NCI-H446 treated with DMSO at 0.1 percent for 48 hours (cell line): Measurements from ENCODE around the gene PTGES3.
"Not testable (repeated sequence)": the region's sequence is repeated elsewhere in the genome, so short reads cannot be mapped to it uniquely, and the experiment has no call there.

Experiments used
- DNase-seq: peaks from one replicate; lab custom pipeline; 2025; lab: John Stamatoyannopoulos, UW

PTGES3 gene

GRCh38 chr12:56657416-56658379 is 30.4 kb downstream of the PTGES3 start:
- DNase-seq: no peak

DNA sequence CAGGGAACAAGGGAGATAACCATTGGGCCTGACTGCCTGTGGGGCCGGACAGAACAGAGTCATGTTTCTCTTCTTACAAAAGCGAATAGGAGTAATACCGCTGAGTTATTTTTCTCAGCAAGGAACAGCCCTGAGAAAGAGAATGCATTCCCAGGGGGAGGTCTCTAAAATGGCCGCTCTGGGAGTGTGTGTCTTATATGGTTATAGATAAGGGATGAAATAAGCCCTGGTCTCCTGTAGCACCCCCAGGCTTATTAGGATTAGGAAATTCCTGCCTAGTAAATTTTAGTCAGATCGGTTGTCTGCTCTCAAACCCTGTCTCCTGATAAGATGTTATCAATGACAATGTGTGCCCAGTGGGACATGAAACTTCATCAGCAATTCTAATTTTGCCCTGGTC is 34.3 kb downstream of the PTGES3 start:
- not testable (repeated sequence) for DNase-seq

DNA sequence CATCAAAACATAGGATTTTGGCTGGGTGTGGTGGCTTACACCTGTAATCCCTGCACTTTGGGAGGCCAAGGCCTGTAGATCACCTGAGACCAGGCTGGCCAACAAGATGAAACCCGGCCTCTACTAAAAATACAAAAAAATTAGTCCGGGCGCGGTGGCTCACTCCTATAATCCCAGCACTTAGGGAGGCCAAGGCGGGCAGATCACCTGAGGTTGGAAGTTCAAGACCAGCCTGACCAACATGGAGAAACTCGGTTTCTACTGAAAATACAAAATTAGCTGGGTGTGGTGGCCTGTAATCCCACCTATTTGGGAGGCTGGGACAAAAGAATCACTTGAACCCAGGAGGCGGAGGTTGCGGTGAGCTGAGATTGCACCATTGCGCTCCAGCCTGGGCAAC is 40.1 kb downstream of the PTGES3 start:
- not testable (repeated sequence) for DNase-seq

DNA sequence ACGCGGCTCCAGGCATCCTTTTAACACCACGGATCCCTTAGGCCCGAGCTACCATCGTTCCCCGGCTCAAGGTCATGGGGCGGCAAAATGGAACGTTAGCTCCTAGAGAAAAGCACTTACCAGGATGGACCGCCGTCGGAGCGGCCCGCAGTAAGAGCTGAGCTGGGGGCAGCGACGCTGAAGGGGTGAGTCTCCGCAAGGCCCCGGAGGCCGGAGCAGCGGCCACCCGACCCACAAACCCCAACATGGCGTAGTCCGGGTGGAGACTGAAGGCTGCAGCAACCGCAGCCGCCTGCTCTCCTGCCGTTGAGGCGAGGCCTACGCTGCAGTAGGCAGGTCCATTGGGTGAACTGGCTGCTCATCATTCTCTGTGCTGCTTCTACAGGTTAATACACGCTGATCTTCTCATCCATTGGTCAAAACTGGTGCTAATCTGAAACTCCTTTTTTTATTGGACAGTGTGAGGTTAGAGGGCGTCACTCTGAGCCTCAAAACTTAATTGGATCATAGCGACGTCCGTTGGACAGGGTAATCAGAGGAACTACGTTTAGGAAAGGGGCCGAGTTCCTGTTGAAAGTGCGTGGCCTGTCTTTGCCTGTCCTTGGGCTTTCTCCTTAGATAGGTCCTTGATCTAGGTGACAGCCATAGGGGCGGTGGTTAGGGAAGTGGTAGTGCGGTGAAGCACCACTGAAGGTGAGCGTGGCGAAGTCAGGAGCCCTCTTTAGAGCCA is 42.2 kb downstream of the PTGES3 start, which contains the start of gene ATP5F1B:
ATP5F1B (minus strand) TSS at position 268 of the 730 bp plus-strand sequence; CDS start at position 247, 21 bp downstream.
- DNase-seq: peak; percentile 99

DNA sequence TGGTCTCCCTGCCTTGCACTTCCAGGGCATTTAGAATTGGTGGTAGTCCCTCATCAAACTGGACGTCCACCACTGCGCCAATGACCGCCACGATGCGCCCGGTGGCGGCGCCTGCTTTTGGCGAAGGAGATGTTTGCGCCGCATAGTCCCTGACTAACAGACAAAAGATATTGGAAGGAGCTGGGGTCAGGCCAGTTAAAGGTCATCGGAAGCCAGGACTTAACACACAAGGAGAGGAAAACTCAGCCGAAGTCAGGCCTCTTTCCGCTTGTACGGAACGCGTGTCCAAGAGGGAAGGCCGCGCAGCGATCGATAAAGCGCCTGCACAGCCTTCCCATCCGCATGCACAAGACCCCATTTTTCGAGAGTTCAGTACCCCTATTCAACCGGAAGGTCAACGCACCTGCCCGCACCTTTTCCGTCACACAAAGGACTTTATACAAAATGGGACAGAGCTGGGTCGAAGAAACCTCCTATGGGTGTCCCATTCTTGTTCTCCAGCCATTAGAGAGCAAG is 42.8 kb downstream of the PTGES3 start:
- no peak for DNase-seq

DNA sequence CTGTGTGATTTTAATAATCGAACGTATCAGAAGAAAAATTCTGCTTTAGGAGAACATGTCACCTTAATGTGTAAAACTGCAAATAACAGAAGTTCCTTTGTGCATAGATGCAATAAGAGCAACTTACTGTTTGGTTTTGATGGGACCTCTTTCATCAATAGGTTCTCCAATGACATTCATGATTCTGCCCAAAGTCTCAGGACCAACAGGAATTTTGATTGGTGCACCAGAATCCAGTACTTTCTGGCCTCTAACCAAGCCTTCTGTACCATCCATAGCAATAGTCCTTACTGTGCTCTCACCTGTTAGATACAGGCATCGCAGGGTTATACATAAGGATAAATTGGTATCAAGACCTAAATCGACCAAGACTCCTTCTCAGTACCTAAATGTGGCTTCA is 43.4 kb downstream of the PTGES3 start:
- DNase-seq: no peak

DNA sequence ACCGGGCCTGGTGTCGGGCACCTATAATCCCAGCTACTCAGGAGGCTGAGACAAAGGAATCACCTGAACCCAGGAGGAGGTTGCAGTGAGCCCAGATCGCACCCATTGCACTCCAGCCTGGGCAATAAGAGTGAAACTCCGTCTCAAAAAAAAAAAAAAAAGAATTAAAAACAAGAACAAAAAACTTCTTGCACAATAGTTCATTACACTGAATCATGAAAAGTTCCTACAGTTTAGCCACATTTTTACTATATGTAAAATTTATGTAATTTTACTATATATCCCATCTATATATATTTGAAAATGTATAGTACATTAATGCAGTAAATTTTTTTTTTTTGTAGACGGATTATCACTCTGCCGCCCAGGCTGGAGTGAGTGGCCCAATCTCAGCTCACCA is 46.9 kb downstream of the PTGES3 start:
- DNase-seq: no peak

DNA sequence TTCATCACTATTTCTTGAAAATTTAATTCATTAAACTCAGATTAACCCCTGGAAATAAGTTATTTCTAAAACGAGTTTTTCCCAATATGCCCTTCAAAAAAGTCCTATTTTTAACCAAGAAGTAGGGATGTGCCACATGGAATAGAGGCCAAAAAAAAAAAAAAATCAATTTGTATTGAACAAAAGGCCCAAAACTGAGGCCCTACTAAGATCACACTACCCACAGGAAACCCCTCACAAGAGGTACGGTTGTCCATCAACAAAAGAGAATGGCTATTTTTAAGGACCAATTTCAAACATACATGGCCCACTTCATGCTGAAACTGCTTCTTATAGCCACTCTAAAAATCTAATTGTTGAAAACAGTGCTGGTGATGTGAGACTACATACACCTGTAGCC is 50.5 kb downstream of the PTGES3 start:
- no peak for DNase-seq

DNA sequence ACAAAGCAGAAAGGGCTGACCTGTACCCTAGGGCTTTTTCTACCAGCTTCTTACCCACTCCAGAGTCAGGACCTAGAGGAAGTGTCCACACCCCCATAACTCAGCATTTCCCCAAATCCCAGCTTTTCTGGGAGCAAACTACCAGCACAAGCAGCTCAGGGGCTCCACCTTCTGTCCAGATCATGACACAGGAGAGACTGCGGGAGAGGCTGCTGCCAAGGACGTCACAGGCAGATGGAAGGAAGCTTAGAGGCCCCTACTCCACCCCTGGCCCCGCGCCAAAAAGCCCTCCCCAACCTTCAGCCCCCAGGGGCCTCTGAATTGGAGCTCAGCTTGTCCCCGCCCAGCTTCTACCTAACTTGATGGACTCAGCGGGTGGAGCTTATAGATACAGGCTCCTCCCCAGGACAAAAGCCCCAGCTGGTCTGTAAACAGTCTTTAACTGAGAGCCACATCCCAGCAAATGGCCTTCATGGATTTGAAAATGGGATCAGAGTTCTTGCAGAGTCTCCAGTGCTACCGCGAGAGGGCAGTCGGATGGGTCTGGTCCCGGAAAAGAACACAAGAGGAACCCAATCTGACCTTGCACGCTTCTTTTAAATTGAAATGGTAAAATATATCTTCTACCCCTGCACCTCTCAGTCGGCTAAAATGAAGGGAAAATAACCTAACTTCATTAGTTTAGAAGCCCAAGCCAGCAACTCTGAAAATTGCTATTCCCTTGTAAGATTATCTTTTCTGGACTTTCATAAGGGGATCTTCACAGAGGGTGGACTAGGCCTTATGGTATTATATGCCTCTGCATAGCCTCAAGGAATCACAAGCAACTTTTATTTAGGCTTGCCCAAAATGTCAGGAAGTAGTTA is 51.2 kb downstream of the PTGES3 start:
- DNase-seq: peak; percentile 99

DNA sequence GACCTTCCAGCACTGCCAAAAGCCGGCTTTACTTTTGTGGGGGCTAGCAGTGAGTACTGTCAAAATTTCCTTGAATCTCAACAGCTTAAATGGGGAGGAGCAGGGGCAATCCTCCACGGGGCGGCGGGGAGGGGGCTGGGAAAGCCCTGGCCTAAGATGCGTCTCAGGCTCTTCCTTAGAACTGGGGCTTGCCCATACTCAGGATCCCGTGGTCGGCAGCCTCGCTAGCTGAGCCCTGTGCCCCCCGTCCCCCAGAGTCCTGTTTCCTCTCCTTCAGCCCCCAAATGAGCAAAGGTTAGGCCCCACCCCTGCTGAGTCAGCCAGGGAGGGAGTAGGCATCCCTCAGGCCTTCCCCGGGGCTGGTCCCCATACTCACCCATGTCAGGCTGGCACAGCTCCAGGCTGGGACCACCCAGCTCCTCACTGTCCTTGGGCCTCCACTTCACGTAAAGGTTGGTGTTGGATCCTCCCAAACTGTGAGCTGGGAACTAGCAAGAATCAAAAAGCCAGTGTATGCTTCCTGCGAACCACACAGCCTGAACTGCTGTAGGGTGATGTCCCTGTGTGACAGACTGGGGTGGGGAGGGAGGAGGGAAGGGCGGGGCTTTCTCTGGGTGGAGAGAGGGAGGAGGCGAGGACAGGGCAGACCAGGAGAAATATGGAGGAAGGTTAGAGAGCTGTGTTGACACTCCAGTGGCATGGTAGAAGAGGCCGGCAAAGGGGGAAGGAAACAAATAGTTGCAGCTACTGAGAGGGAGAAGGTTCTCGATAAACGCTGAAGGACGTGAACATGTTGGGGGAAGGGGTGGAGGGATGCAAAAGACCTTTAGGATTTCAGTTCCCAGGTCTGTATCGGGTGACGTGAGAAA is 52.0 kb downstream of the PTGES3 start:
- peak; percentile 47 for DNase-seq

DNA sequence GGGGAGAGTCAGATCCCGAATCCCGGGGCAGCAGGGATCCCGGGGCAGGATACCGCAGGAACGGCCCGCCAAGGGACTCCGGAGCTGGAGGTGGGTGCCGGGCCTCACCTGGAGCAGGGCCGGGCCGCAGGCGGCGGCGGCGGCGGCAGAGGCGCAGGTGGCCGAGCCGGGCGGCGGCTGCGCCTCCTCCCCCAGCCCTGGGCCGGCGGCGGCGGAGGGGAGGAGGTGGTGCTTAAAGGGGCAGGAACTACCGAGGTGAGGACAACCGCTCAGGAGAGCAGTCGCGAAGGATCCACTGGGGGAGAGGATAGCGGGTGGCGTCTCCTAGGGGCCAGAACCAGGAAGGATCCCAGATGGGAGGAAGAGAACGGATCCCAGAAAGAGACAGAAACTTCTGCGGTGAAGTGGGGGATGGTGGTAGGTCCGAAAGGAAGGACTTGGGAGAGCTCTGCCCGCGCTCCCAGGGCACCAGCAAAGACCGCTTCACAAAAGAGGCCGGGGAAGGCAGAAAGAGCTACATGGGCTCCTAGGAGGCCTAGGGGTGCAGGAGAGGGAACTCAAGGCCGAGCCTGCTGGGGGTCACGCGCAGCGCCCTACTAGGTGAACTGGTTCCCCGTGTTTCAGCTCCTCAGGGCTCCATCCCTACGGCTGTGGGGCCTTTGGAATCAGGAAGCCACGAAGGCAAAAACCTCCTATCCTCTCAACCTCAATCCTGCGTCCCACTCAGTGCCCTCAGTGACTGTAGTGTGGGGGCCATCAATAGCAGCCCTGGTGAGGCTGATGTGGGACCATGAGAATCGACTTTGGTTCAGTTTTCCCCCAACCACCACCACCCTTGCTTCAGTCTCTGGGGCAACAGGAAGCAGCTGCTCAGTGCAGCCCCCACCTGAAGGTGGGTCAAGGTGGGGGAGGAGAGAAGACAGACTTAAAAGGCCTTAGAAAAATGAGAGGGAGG is 53.0 kb downstream of the PTGES3 start:
- DNase-seq: peak; percentile 56

GRCh38 chr12:56634242-56634836 is 53.7 kb downstream of the PTGES3 start:
- DNase-seq: no peak

DNA sequence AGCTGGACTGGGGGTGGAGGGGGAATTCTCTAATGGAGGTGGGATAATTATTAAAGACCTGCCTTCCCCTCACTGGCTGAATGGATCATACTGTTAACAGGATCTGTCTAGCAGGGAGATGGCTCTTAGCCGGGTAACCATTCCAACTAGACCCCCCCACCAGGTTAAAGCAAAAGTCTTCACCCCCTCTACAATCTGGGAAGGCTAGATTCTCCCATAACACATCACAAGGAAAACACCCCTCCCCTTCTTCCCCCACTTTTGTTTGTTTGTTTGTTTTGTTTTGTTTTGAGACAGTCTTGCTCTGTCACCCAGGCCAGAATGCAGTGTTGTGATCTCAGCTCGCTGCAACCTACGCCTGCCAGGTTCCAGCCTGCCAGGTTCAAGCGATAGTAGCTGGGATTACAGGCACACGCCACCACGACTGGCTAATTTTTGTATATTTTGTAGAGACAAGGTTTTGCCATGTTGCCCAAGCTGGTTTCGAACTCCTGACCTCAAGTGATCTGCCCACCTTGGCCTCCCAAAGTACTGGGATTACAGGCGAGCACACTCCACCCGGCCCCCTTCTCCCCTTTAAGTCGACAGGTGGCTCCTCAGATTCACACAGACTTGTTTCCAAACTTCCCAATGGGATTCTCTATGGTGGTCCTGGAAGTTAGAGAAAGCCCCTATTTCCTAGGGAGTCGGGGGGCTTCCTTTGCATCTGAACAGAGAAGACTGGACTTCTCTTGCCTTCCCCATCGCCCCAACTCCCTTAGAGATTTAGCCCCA is 54.4 kb downstream of the PTGES3 start:
- DNase-seq: no peak

- no peak for DNase-seq
Measured at GRCh38 chr12:56632701-56633467, 55.2 kb downstream of the PTGES3 start.

GRCh38 chr12:56631790-56632700 is 56.0 kb downstream of the PTGES3 start:
- no peak for DNase-seq

DNA sequence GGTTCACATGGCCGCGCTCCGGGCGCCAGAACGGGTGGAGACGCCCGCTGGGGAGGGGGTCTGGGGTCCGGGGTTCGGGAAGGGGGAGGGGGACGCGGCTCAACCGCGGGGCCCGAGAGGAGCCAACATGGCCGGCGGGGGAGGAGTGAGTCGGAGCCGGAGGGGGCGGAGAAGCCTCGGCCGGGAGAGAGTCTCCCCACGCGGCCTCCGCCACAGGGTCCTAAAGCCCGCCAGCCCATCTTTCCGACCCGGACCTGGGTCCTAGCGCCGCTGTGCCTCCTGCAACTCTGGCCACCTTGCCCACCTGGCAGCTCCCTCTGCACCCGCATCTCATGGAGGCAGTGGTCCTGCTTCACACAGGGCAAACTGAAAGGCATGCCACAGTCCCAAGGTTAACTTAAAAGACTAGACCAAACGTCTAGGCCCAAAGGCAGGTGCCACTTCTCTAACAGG is 57.9 kb downstream of the PTGES3 start, which contains the start of gene BAZ2A:
BAZ2A (minus strand) TSS at position 147 of the 453 bp plus-strand sequence. CDS start 12,796 bp downstream, outside the sequence.
- peak; percentile 38 for DNase-seq
